ENCODE data around the gene JPT2.

GRCh38 chr16:1726661-1727502, 48.8 kb downstream of the JPT2 start:
- TF ChIP-seq, protein P1, sequence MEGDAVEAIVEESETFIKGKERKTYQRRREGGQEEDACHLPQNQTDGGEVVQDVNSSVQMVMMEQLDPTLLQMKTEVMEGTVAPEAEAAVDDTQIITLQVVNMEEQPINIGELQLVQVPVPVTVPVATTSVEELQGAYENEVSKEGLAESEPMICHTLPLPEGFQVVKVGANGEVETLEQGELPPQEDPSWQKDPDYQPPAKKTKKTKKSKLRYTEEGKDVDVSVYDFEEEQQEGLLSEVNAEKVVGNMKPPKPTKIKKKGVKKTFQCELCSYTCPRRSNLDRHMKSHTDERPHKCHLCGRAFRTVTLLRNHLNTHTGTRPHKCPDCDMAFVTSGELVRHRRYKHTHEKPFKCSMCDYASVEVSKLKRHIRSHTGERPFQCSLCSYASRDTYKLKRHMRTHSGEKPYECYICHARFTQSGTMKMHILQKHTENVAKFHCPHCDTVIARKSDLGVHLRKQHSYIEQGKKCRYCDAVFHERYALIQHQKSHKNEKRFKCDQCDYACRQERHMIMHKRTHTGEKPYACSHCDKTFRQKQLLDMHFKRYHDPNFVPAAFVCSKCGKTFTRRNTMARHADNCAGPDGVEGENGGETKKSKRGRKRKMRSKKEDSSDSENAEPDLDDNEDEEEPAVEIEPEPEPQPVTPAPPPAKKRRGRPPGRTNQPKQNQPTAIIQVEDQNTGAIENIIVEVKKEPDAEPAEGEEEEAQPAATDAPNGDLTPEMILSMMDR (IDR thresholded peaks at IDR 0.05): no peak
- no peak for TF ChIP-seq POLR2A (IDR thresholded peaks at IDR 0.05; ENCODE audit: low read length)
- TF ChIP-seq POLR2AphosphoS2 (conservative IDR thresholded peaks at IDR 0.05; ENCODE audit: low read length): no peak
